HepG2 (cell line): ENCODE measurements around the gene HSF4. TPM values are rescaled to one million over a fixed set of nuclear protein-coding genes. Genes with fewer than 3 reads are reported as not detected.
A peak's percentile ranks its signal among the peaks of the same experiment; 100 is the strongest.

ENCODE experiments used
- BRD4 ChIP-seq: sonication (generic); formaldehyde crosslinking; IDR thresholded peaks from 2 replicates; pipeline ENCODE4 v1.4.0; 2020; ENCODE audit warnings: missing genetic modification reagents
- ETV5 ChIP-seq: IDR thresholded peaks from 2 replicates; pipeline ENCODE4 v1.6.1; 2018; ENCODE audit warnings: missing biosample characterization, missing genetic modification reagents, inconsistent platforms, borderline replicate concordance
- HNF4G ChIP-seq, 2 experiments: sonication (generic) in 1 of 2; formaldehyde crosslinking in 1 of 2; IDR thresholded peaks; 2 replicates each; pipeline versions ENCODE4 v1.4.0 to v1.6.1; 2011 to 2020; ENCODE audit warnings: borderline replicate concordance in 2 of 2, low read depth in 2 of 2, mild to moderate bottlenecking in 2 of 2, low read length in 1 of 2, missing genetic modification reagents in 1 of 2, moderate library complexity in 1 of 2
- KDM1A ChIP-seq: IDR thresholded peaks from 2 replicates; pipeline ENCODE4 v1.6.1; 2016; ENCODE audit warnings: missing compliant biosample characterization
- MAFG ChIP-seq: sonication (generic); formaldehyde crosslinking; IDR thresholded peaks from 2 replicates; pipeline ENCODE4 v1.5.1; 2020; ENCODE audit warnings: mild to moderate bottlenecking, missing genetic modification reagents
- MTA1 ChIP-seq: sonication (generic); formaldehyde crosslinking; IDR thresholded peaks from 2 replicates; pipeline ENCODE4 v1.4.0; 2020; ENCODE audit warnings: missing genetic modification reagents, mild to moderate bottlenecking, borderline replicate concordance
- SMAD1 ChIP-seq: sonication (generic); formaldehyde crosslinking; IDR thresholded peaks from 2 replicates; pipeline ENCODE4 v1.4.0; 2020; ENCODE audit warnings: missing genetic modification reagents, low read depth, mild to moderate bottlenecking, borderline replicate concordance
- SOX5 ChIP-seq: IDR thresholded peaks from 2 replicates; pipeline ENCODE4 v1.6.1; 2016; ENCODE audit warnings: borderline replicate concordance
- SRF ChIP-seq: IDR thresholded peaks from 2 replicates; pipeline ENCODE4 v1.6.1; 2011; ENCODE audit warnings: mild to moderate bottlenecking, low read depth, low read length, moderate library complexity
- YEATS2 ChIP-seq: sonication (generic); formaldehyde crosslinking; IDR thresholded peaks from 2 replicates; pipeline ENCODE4 v1.4.0; 2020; ENCODE audit warnings: missing genetic modification reagents, borderline replicate concordance
- ZFP36 ChIP-seq: fragments of 150-350 bp; IDR thresholded peaks from 2 replicates; pipeline ENCODE4 v1.6.1; 2018; ENCODE audit warnings: borderline replicate concordance, low read length, low read depth; ENCODE audit not compliant: partially characterized antibody
- ZMYM4 ChIP-seq: sonication (generic); formaldehyde crosslinking; IDR thresholded peaks from 2 replicates; pipeline ENCODE4 v1.8.1; 2023; ENCODE audit warnings: mild to moderate bottlenecking, missing genetic modification reagents
- ZNF143 ChIP-seq: sonication (generic); formaldehyde crosslinking; IDR thresholded peaks from 2 replicates; pipeline ENCODE4 v1.4.0; 2020; ENCODE audit warnings: missing genetic modification reagents
- ZNF557 ChIP-seq: sonication (generic); formaldehyde crosslinking; IDR thresholded peaks from 2 replicates; pipeline ENCODE4 v1.4.0; 2020; ENCODE audit warnings: missing genetic modification reagents
- ZNF724P ChIP-seq: sonication (generic); formaldehyde crosslinking; IDR thresholded peaks from 2 replicates; pipeline ENCODE4 v1.8.0; 2022; ENCODE audit warnings: missing genetic modification reagents, borderline replicate concordance
- polyA plus RNA-seq, 8 experiments: library from polyadenylated mRNA; depleted of rRNA in 3 of 8; stranded (reverse) in 7 of 8; unstranded in 1 of 8; fragments of >200 nt; fragmentation: Illumina TruSeq in 4 of 8; extraction: Trizol in 4 of 8; gene quantifications; 2 replicates each; pipeline versions ENCODE4 v1.2.1 to v1.2.3, GENCODE V29; 2011 to 2016; ENCODE audit warnings: low read depth in 4 of 8, missing spikeins in 1 of 8, mixed read lengths in 1 of 8; ENCODE audit not compliant: insufficient read depth in 1 of 8
- total RNA-seq, 5 experiments: library from RNA; depleted of rRNA; stranded (reverse); fragments of >200 nt; fragmentation: Illumina TruSeq; extraction: Trizol; gene quantifications; 2 replicates each; pipeline ENCODE4 v1.2.3, GENCODE V29; 2016; ENCODE audit warnings: low read depth in 1 of 5
- TF ChIP-seq, protein P1 (sequence below): IDR thresholded peaks from 2 replicates; pipeline ENCODE4 v1.6.1; 2016; ENCODE audit warnings: control low read depth
- TF ChIP-seq, protein P2 (sequence below): sonication (generic); formaldehyde crosslinking; IDR thresholded peaks from 2 replicates; pipeline ENCODE4 v1.4.0; 2020; ENCODE audit warnings: missing genetic modification reagents
- TF ChIP-seq, protein P3 (sequence below): sonication (generic); formaldehyde crosslinking; IDR thresholded peaks from 2 replicates; pipeline ENCODE4 v1.4.0; 2020; ENCODE audit warnings: missing genetic modification reagents
- TF ChIP-seq, protein P4 (sequence below): sonication (generic); formaldehyde crosslinking; IDR thresholded peaks from 2 replicates; pipeline ENCODE4 v1.5.1; 2020; ENCODE audit warnings: missing genetic modification reagents, mild to moderate bottlenecking, borderline replicate concordance

Gene HSF4
- total and polyA plus RNA-seq, 2 of the 13 experiments (the other 11 are each of a cell fraction or from before 2014, with no cell fraction given): 3.5 to 16.9 TPM

DNA sequence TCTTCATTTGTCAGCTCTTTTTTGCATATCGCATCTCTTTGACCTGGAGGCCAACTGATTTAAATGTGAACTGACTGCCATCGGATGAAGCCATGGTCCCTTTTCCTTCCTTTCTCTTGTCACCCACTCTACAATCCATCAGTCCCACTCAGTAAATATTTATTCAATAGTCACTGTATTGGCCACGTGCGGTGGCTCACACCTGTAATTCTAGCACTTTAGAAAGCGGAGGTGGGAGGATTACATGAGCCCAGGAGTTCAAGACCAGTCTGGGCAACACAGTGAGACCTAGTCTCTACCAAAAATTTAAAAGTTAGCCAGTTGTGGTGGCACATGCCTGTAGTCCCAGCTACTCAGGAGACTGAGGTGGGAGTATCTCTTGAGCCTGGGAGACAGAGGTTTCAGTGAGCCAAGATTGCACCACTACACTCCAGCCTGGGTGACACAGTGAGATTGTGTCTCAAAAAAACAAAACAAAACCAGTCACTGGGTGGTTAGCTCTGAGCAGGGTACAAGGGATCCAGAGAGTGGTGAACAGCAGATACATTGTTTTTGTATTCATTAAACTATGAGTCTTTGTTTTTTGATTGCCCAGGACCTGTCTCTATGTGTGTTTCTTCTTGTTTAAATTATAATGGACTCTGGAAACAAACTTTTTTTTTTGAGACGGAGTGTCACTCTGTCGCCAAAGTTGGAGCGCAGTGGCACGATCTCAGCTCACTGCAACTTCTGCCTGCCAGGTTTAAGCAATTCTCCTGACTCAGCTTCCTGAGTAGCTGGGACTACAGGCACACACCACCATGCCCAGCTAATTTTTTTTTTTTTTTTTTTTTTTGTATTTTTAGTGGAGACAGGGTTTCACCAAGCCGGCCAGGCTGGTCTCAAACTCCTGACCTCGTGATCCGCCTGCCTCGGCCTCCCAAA, 47.9 kb upstream of the HSF4 start (continued):
- TF ChIP-seq, protein P1, sequence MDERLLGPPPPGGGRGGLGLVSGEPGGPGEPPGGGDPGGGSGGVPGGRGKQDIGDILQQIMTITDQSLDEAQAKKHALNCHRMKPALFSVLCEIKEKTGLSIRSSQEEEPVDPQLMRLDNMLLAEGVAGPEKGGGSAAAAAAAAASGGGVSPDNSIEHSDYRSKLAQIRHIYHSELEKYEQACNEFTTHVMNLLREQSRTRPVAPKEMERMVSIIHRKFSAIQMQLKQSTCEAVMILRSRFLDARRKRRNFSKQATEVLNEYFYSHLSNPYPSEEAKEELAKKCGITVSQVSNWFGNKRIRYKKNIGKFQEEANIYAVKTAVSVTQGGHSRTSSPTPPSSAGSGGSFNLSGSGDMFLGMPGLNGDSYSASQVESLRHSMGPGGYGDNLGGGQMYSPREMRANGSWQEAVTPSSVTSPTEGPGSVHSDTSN (CRISPR knock-in tag): no peak
- TF ChIP-seq YEATS2 (no peak), KDM1A (CRISPR knock-in tag) (no peak), ZFP36 (no peak), SRF (no peak), ZMYM4 (no peak), ZNF143 (CRISPR knock-in tag) (no peak), ZNF557 (CRISPR knock-in tag) (no peak), HNF4G (IDR thresholded peaks at IDR 0.05; ENCODE audit: borderline replicate concordance, low read depth, low read length) (no peak), HNF4G (CRISPR knock-in tag; IDR thresholded peaks at IDR 0.05; ENCODE audit: borderline replicate concordance, low read depth) (no peak), BRD4 (no peak), ZNF724P (CRISPR knock-in tag) (no peak), MAFG (CRISPR knock-in tag) (no peak), MTA1 (CRISPR knock-in tag) (no peak), ETV5 (CRISPR knock-in tag) (no peak; the same call in 1 of the 2 replicates), SMAD1 (CRISPR knock-in tag) (no peak), SOX5 (no peak; the same call in 1 of the 2 replicates)
- TF ChIP-seq, protein P2, sequence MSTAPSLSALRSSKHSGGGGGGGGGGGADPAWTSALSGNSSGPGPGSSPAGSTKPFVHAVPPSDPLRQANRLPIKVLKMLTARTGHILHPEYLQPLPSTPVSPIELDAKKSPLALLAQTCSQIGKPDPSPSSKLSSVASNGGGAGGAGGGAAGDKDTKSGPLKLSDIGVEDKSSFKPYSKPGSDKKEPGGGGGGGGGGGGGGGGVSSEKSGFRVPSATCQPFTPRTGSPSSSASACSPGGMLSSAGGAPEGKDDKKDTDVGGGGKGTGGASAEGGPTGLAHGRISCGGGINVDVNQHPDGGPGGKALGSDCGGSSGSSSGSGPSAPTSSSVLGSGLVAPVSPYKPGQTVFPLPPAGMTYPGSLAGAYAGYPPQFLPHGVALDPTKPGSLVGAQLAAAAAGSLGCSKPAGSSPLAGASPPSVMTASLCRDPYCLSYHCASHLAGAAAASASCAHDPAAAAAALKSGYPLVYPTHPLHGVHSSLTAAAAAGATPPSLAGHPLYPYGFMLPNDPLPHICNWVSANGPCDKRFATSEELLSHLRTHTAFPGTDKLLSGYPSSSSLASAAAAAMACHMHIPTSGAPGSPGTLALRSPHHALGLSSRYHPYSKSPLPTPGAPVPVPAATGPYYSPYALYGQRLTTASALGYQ: 0 out of 2 replicates have a peak, but pooled peaks have one; percentile 27
- TF ChIP-seq, protein P3, sequence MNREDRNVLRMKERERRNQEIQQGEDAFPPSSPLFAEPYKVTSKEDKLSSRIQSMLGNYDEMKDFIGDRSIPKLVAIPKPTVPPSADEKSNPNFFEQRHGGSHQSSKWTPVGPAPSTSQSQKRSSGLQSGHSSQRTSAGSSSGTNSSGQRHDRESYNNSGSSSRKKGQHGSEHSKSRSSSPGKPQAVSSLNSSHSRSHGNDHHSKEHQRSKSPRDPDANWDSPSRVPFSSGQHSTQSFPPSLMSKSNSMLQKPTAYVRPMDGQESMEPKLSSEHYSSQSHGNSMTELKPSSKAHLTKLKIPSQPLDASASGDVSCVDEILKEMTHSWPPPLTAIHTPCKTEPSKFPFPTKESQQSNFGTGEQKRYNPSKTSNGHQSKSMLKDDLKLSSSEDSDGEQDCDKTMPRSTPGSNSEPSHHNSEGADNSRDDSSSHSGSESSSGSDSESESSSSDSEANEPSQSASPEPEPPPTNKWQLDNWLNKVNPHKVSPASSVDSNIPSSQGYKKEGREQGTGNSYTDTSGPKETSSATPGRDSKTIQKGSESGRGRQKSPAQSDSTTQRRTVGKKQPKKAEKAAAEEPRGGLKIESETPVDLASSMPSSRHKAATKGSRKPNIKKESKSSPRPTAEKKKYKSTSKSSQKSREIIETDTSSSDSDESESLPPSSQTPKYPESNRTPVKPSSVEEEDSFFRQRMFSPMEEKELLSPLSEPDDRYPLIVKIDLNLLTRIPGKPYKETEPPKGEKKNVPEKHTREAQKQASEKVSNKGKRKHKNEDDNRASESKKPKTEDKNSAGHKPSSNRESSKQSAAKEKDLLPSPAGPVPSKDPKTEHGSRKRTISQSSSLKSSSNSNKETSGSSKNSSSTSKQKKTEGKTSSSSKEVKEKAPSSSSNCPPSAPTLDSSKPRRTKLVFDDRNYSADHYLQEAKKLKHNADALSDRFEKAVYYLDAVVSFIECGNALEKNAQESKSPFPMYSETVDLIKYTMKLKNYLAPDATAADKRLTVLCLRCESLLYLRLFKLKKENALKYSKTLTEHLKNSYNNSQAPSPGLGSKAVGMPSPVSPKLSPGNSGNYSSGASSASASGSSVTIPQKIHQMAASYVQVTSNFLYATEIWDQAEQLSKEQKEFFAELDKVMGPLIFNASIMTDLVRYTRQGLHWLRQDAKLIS (CRISPR knock-in tag): no peak
- TF ChIP-seq, protein P4, sequence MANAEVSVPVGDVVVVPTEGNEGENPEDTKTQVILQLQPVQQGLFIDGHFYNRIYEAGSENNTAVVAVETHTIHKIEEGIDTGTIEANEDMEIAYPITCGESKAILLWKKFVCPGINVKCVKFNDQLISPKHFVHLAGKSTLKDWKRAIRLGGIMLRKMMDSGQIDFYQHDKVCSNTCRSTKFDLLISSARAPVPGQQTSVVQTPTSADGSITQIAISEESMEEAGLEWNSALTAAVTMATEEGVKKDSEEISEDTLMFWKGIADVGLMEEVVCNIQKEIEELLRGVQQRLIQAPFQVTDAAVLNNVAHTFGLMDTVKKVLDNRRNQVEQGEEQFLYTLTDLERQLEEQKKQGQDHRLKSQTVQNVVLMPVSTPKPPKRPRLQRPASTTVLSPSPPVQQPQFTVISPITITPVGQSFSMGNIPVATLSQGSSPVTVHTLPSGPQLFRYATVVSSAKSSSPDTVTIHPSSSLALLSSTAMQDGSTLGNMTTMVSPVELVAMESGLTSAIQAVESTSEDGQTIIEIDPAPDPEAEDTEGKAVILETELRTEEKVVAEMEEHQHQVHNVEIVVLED (CRISPR knock-in tag): no peak
